ENCODE measurements around the gene BCAR3.

Gene BCAR3

DNA sequence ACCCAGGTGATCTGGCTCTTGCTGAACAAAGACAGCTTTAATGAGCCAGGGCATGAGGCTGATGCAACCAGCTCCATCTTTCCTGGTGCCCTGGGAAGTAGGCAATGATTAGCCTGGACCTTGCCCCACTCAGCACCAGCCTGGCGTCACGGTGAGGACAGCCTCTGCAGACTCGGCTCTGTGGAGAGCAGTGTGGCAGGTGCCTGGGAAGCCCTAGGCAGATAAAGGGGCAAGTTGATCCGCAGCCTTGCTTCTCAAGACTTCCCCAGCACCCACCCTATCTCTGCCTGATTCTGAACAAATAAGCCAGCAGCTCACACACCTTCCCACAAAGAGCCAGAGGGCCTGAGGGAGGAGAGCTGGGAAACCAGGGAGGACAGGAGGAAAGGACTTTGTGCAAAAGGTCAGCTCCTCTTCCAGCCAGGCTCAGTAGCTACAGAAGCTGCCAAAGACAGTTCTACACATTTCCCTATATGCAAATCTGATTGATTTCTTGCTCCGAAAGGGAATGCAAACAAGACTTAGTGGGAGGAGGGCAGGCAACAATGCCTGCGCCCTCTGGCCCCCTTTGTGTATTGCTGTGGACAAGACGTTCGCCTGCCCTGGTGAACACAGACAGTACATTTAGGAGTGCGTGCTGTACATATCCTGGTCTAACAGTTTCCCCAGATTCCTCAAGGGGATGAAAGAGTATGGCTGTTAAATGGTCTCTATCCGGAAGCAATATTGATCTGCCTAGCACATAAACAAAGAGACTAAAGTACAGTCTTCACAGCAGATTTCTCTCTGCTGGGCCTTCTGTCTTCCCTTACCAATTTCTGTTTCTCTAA is 63.8 kb downstream of the BCAR3 start:
- H3K36me3 Mint-ChIP-seq (ENCODE audit: low read depth), result no peaks in the 10 kb centered on the region
- no peak overlapping the region for H3K27ac Mint-ChIP-seq
- H3K27me3 Mint-ChIP-seq (ENCODE audit: low read depth), result peaks cover 29% of the 10 kb centered on the region
- H3K4me3 Mint-ChIP-seq, result no peak overlapping the region
- no peaks in the 10 kb centered on the region for H3K9me3 Mint-ChIP-seq
- peaks cover 4% of the 10 kb centered on the region for H3K4me1 Mint-ChIP-seq (ENCODE audit: low read depth)

DNA sequence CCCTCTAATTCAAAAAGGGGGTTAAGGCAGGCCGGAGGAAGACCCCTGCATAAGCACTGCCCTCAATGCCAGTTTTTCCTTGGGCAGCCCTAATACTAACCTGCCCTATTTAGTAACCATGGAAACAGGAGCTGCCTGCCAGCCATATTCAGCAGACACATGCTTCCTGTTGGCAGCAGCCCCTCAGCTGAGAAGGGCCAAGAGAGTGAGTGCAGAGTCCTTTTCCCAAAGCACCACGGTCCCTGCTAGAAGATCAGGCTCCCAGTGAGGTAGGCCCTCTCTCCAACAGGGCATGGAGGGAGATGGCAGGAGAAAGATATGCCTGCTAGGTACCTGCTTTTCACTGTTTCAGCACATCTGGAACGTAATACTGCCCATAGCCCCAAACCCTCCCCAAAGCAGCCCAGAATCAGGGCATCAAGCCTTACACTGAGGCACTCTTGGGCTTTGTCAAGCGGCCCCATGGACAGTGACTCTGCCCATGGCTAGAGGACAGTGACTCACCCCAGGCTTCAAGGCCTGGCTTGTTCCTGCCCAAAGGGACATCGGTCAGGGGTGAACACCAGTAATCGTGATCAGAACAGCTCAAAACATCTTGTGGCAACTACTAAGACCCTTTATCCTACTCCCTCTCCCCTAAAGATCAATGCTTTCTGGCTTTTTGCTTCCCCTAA is 64.5 kb downstream of the BCAR3 start:
- Mint-ChIP-seq H3K4me1 (ENCODE audit: low read depth) (peaks cover 4% of the 10 kb centered on the region), H3K4me3 (no peak overlapping the region), H3K36me3 (ENCODE audit: low read depth) (no peaks in the 10 kb centered on the region), H3K27me3 (ENCODE audit: low read depth) (peaks cover 25% of the 10 kb centered on the region), H3K27ac (no peak overlapping the region), H3K9me3 (no peaks in the 10 kb centered on the region)

DNA sequence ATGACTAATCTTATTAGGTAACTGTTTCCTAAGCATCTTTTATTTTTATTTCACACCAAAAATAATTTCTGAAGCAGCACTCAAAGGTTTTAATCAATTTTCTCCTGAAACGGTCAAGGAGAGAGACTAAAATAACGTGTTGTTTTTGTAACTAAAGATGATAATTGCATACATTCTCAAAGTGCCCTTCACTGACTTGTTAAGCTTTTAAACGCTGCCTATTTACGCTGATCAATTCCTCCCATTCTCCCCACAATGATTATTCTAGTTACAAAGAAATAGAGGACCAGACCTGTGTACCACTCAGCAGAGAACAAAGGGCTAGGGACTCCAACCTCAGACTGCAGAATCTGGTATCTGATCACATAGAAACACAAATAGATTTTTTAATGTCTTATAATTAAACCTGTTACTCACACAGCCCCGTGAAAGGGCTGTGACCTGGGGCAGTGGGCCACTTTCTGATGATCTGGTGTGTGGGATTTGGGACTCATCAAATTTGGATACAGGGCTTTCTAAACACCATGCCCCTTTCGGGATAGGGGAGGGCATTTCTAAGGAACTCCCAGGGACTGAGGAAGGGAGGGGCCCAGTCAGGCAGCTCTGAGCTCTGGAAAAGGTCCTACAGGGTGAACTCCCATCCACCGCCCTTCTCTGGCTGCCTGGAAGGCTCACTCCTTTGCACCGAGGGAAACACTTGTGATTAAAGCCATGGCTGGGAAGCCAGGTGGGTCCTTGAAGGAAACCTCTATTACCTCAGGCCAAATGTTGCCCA is 65.2 kb downstream of the BCAR3 start:
- no peaks in the 10 kb centered on the region for H3K36me3 Mint-ChIP-seq (ENCODE audit: low read depth)
- peaks cover 4% of the 10 kb centered on the region for H3K4me1 Mint-ChIP-seq (ENCODE audit: low read depth)
- no peaks in the 10 kb centered on the region for H3K9me3 Mint-ChIP-seq
- no peak overlapping the region for H3K27ac Mint-ChIP-seq
- H3K4me3 Mint-ChIP-seq, result no peak overlapping the region
- peaks cover 32% of the 10 kb centered on the region for H3K27me3 Mint-ChIP-seq (ENCODE audit: low read depth)

DNA sequence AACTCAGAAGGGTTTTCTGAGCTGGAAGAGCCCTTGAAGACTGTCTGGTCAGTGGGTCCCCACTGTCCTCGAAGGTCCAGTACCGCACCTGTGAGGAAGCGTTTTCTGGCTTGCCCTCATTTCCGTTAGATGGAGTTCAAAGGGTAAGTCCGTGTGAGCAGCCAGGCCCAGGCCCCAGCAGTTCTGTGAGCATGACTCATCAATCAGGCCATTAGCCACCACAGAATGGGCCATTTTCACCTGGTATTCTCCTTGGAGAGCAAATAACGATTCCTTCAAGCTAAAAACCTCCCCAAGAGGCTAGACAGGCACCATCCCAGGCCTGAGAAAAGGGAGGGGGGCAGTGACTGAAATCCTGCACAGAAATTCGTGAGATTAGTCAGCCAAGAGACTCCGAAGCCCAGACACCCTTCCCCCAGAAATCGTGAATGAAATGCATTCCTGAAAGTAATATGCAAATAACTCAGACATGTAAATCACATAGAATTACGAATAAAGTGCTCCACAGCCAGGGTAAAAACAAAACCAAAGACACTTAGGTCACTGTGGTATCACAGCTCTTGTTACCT is 66.0 kb downstream of the BCAR3 start:
- H3K9me3 Mint-ChIP-seq, result no peaks in the 10 kb centered on the region
- no peak overlapping the region for H3K4me3 Mint-ChIP-seq
- peaks cover 4% of the 10 kb centered on the region for H3K4me1 Mint-ChIP-seq (ENCODE audit: low read depth)
- H3K27ac Mint-ChIP-seq, result no peak overlapping the region
- H3K36me3 Mint-ChIP-seq (ENCODE audit: low read depth), result no peaks in the 10 kb centered on the region
- H3K27me3 Mint-ChIP-seq (ENCODE audit: low read depth), result peaks cover 37% of the 10 kb centered on the region

DNA sequence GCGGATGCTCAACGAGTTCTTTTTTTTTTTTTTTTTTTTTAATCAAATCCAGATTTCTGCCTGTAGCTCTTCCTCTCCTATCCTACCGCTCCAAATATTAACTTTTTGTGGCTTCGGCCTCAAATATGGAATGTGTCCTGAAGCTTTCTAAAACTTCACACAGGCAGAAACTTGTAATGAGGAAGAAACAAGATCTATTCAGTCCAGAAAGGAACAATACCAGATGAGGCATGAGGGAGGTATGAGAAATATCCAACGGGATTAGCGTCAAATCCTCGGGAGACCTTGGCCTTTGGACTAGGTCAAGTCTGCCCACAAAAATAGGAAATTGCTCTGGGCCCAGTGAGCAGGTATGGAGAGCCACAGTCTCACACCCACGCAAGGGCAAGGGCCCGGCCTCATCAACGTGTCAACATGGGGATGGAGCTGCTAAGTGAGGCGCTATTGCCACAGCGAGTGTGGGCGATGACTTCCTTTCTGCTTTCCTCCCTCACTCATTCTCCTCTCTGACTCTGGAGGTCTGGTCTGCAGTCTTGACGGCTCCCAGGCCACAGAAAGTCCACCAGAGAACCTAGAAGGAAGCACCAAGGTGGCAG is 66.6 kb downstream of the BCAR3 start:
- H3K4me1 Mint-ChIP-seq (ENCODE audit: low read depth), result peaks cover 4% of the 10 kb centered on the region
- H3K4me3 Mint-ChIP-seq, result no peak overlapping the region
- no peak overlapping the region for H3K27ac Mint-ChIP-seq
- no peaks in the 10 kb centered on the region for H3K9me3 Mint-ChIP-seq
- H3K36me3 Mint-ChIP-seq (ENCODE audit: low read depth), result no peaks in the 10 kb centered on the region
- peaks cover 37% of the 10 kb centered on the region for H3K27me3 Mint-ChIP-seq (ENCODE audit: low read depth)

DNA sequence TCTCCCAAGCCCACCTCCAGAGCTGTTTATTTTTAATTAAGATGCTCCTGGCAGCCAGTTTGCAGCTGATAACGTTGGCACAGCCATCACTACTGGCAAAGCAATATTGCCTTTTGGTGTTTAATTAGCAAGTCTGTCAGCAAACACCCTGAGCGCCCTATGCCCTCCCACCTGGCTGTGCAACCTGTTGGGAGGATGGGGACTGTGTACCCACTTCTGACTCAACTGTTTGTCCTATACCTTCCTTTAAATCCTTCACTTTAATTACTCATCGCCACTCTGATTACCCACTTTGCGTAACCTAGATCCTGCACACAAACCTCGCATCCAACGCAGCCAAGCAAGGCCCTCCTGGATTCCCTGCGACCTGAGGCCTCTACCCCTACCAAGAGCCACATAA is 67.1 kb downstream of the BCAR3 start:
- H3K4me1 Mint-ChIP-seq (ENCODE audit: low read depth), result peaks cover 4% of the 10 kb centered on the region
- H3K27ac Mint-ChIP-seq, result no peak overlapping the region
- H3K9me3 Mint-ChIP-seq, result no peaks in the 10 kb centered on the region
- peaks cover 37% of the 10 kb centered on the region for H3K27me3 Mint-ChIP-seq (ENCODE audit: low read depth)
- H3K4me3 Mint-ChIP-seq, result no peak overlapping the region
- H3K36me3 Mint-ChIP-seq (ENCODE audit: low read depth), result no peaks in the 10 kb centered on the region

DNA sequence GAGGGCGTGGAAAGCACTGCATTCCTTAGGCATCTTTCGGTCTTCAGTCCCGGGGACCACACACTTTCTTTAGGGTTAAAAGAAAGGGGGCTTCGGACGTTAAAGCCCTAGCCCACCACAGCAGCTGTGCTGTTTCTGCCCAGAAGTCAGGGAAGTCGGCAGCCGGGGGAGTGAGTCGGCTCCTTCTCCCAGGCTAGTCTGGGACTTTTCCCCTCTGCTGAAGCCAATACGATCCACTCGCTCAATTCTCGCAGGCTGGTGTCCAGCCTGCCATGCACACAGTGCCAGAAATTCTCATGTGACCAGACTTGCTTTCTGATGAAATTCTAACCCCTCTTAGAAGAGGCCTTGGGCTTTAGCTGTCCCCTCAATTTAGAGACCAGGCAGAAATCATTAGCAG is 67.7 kb downstream of the BCAR3 start:
- Mint-ChIP-seq H3K27ac (no peak overlapping the region), H3K4me3 (no peak overlapping the region), H3K36me3 (ENCODE audit: low read depth) (no peaks in the 10 kb centered on the region), H3K4me1 (ENCODE audit: low read depth) (peaks cover 4% of the 10 kb centered on the region), H3K9me3 (no peaks in the 10 kb centered on the region), H3K27me3 (ENCODE audit: low read depth) (peaks cover 37% of the 10 kb centered on the region)

DNA sequence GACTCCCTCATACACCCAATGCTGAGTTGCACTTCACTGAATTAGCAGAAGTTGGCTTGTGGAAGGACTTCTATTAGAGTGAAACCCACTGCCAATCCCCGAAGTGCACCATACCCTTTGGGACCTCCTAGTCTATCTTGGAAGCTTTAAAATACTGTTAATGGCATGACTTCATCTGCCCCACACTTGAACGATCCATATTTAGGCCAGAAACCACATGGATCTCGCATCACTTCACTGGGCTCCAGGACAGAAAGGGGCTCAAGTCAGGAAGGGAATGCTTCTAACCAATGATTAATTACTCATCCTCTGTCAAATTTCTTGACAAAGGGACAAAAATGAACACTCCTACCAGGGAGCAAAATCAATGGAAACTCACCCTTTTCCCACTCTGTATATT is 69.1 kb downstream of the BCAR3 start:
- no peaks in the 10 kb centered on the region for H3K36me3 Mint-ChIP-seq (ENCODE audit: low read depth)
- H3K27me3 Mint-ChIP-seq (ENCODE audit: low read depth), result peaks cover 29% of the 10 kb centered on the region
- no peak overlapping the region for H3K27ac Mint-ChIP-seq
- H3K4me3 Mint-ChIP-seq, result no peak overlapping the region
- no peaks in the 10 kb centered on the region for H3K9me3 Mint-ChIP-seq
- H3K4me1 Mint-ChIP-seq (ENCODE audit: low read depth), result peaks cover 8% of the 10 kb centered on the region

DNA sequence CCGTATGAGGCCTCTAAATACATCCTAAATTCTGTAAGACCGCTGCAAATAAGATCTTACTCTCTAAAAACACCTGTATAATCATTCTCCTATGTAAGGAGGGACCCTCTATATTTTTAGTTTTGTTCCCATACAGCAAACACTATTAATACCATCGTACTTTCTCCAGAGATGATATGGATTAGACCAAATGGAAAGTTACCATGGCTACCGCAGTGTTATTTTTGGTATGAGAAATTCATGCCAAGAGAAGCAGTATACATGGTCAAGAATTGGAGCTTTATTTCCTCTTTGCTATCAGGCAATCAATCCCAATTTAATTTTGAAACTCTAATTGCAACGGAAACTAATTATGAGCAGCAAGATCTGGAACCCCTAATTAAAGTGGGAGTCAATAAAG is 70.0 kb downstream of the BCAR3 start:
- no peaks in the 10 kb centered on the region for H3K9me3 Mint-ChIP-seq
- no peak overlapping the region for H3K27ac Mint-ChIP-seq
- peaks cover 28% of the 10 kb centered on the region for H3K27me3 Mint-ChIP-seq (ENCODE audit: low read depth)
- peaks cover 8% of the 10 kb centered on the region for H3K4me1 Mint-ChIP-seq (ENCODE audit: low read depth)
- H3K36me3 Mint-ChIP-seq (ENCODE audit: low read depth), result no peaks in the 10 kb centered on the region
- no peak overlapping the region for H3K4me3 Mint-ChIP-seq

DNA sequence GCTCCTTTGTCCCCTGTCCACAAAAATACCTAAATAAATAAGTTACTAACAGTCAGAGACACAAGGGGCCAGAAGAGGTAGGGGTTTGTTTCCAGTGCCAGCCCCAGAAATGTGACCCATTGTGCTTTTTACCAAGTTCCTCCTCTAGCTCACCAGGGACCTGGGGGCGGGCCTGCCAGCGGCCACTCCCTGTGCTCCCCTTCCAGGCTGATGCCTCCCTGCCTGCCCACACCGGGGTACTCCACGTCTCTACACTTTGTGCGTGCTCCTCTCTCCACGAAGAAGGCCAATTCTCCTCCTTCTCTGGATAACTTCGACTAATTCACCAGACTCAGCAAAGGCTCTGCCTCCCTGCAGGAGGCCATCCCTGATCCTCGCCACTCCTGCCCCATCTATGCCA is 72.1 kb downstream of the BCAR3 start:
- Mint-ChIP-seq H3K9me3 (no peaks in the 10 kb centered on the region), H3K4me3 (no peak overlapping the region), H3K36me3 (ENCODE audit: low read depth) (no peaks in the 10 kb centered on the region), H3K27ac (no peak overlapping the region), H3K4me1 (ENCODE audit: low read depth) (peaks cover 4% of the 10 kb centered on the region), H3K27me3 (ENCODE audit: low read depth) (peaks cover 40% of the 10 kb centered on the region)

DNA sequence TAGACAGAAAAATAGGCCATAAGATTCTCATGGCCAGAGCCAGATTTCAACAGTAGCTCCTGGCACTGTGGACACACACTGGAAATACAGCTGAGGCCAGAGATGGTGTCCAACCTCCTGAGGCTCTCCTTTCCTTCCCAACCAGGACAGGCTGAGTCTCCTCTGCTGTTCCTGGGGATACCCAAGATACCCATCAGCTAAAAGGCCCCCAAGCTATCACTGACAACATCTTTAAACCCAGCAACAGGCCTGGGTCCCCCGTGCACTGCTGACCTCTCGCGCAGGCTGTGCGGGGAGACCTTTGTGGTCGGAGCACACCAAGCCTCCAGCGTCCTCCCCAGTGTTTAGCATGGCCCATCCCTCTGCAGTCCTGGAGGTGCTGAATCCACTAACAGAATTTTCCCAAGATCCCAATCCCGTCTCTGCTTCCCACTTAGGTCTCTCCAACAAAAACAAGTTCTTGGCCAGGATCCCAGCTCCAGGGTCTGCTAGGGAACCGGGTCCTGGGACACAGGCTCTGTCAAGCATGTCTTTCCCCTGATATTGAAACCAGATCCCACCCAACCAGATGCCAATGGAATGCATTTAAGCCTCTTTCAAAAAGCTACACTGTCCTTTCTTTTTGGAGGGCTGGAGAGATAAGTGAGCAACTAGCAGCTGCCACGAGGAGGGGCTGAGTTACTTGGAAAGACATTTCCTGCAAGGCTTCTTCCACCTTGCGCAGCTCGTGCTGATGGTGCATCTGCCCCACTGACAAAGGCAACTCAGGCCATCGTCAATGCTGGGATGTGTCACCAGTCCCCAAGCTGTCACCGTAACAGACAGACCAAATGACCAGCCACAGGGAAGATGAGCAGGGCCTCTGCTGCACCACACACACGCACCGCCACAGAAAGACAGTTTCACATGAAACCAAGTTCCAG is 73.2 kb downstream of the BCAR3 start:
- no peak overlapping the region for H3K4me3 Mint-ChIP-seq

DNA sequence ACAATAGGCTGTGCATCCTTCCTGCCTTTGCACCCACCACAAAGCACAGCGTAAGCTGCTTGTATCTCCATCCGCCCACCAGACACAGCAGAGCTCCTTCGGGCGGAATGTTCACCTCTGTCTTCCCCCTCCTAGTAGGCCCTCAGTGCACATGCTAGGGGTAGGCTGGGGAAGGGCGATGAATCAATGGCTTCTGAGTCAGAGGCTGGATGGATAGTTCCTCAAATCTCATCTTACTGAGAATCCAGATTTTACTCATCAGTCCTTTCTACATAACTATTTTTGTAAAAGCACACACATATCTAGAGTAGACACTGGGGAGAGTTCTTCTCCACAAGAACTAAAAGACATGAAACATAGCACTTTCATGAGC is 73.8 kb downstream of the BCAR3 start:
- Mint-ChIP-seq H3K27ac (no peak overlapping the region), H3K4me3 (no peak overlapping the region), H3K27me3 (ENCODE audit: low read depth) (peaks cover 45% of the 10 kb centered on the region), H3K9me3 (no peaks in the 10 kb centered on the region), H3K4me1 (ENCODE audit: low read depth) (peaks cover 4% of the 10 kb centered on the region), H3K36me3 (ENCODE audit: low read depth) (no peaks in the 10 kb centered on the region)

More for the DNA sequence above, 73.2 kb downstream of the BCAR3 start:
- Mint-ChIP-seq H3K27me3 (ENCODE audit: low read depth) (peaks cover 48% of the 10 kb centered on the region), H3K4me1 (ENCODE audit: low read depth) (peaks cover 4% of the 10 kb centered on the region), H3K27ac (no peak overlapping the region), H3K9me3 (no peaks in the 10 kb centered on the region), H3K36me3 (ENCODE audit: low read depth) (no peaks in the 10 kb centered on the region)

DNA sequence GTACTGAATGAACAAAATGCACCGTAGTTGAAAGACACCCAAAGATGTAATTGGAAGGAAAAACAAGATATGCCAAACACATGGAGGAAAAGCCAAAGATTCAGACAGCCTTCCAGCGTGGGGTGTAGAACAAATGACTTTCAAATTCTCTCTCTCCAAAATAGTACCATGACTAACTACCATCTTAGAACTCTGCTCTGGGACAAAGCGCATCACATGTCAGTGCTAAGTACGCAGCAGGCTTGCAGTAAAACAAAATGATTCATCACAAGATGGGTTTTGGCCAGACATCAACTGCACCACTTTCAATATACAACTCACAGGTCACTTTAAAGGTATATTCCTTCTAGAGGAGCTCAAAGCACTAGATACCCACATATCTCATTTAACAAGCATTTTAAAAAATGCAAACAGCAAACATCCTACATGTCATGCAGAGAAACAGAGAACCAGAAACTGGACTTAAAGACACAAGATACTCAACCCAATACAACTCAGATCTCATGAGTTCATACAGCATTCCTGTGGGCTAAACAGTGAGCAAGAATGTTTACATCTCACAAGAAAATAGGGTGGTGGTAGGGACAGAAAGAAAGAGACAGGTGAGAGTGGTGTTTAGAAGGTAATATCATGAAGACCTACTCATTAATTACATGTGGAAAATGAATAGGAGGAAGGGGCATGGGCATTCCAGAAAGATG is 75.7 kb downstream of the BCAR3 start:
- Mint-ChIP-seq H3K27me3 (ENCODE audit: low read depth) (peaks cover 38% of the 10 kb centered on the region), H3K36me3 (ENCODE audit: low read depth) (no peaks in the 10 kb centered on the region), H3K27ac (no peak overlapping the region), H3K9me3 (no peaks in the 10 kb centered on the region), H3K4me1 (ENCODE audit: low read depth) (peaks cover 4% of the 10 kb centered on the region), H3K4me3 (no peak overlapping the region)

All from T-helper 1 cell treated with Interleukin-12 subunit alpha and Interleukin-12 subunit beta and Interleukin-4 antibody, amounts not matched to agents 30 μg/mL and 1 μg/mL, for 36 hours (primary cell).